DND-41 (cell line): ENCODE measurements around the gene SLF2.

Experiments used
- CTCF ChIP-seq: IDR thresholded peaks from 2 replicates; pipeline ENCODE4 v1.5.1; 2012; ENCODE audit warnings: borderline replicate concordance, low read length, moderate library complexity, mild to moderate bottlenecking; ENCODE audit not compliant: poor library complexity, severe bottlenecking; ENCODE audit errors: extremely low read depth
- EZH2 ChIP-seq: IDR thresholded peaks from 3 replicates; pipeline ENCODE4 v1.6.1; 2012; ENCODE audit warnings: borderline replicate concordance, low read depth, mild to moderate bottlenecking, moderate library complexity, low read length, inconsistent platforms; ENCODE audit not compliant: severe bottlenecking

- TF ChIP-seq CTCF (no peak), EZH2 (no peak)
Measured at GRCh38 chr10:100881556-100882213, 31.1 kb upstream of the SLF2 start.
